Measurements from ENCODE around the gene DUS1L.

DUS1L gene

GRCh38 chr17:82010575-82011525 lies 54.8 kb downstream of the DUS1L start:
- no peak for DNase-seq

GRCh38 chr17:82009413-82009812 lies 56.2 kb downstream of the DUS1L start:
- DNase-seq: no peak

DNA sequence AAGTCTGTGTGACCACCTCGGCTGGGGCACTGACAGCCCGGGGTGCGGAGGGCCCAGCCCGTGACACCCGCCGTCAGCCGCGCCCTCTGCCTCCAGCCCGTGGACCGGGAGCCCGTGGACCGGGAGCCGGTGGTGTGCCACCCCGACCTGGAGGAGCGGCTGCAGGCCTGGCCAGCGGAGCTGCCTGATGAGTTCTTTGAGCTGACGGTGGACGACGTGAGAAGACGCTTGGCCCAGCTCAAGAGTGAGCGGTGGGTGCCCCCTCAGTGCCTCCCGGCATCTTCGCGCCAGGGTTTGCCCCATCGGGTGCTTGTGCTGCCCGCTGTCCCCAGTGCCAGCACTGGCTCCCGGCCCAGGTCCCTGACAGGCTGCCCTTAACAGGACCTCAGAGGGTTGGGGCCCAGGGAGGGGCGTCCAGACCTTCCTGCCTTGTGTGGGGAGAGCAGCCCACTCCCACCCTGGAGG lies 56.6 kb downstream of the DUS1L start:
- DNase-seq: no peak

- DNase-seq: no peak
These were observed 57.2 kb downstream of the DUS1L start for GRCh38 chr17:82008258-82008940.
